Activated CD4-positive, alpha-beta T cell treated with anti-CD3 and anti-CD28 coated beads for 36 hours (primary cell): ENCODE measurements around the gene LMX1A. TPM values are rescaled to one million over a fixed set of nuclear protein-coding genes. Genes with fewer than 3 reads are reported as not detected.

ENCODE experiments used
- ATAC-seq: fragments of 200-7000 bp; cut with Tn5 transposase; one replicate; pipeline ENCODE4 v1.10.0; 2021; ENCODE audit warnings: mild to moderate bottlenecking, moderate library complexity
- CTCF ChIA-PET: fragments of 350-600 bp; sonication (Branson Sonifier 250); formaldehyde crosslinking; loops from one replicate; lab custom pipeline; 2021; ENCODE audit warnings: antibody characterized with exemption; lab: Charles Lee
- POLR2A ChIA-PET: fragments of 350-600 bp; sonication (Branson Sonifier 250); formaldehyde crosslinking; loops from one replicate; lab custom pipeline; 2021; ENCODE audit warnings: antibody characterized with exemption, inconsistent platforms; lab: Charles Lee
- DNase-seq: peaks from one replicate; pipeline ENCODE4 v3.0.0-alpha.2; 2020
- H3K27ac Mint-ChIP-seq: one replicate; pipeline ENCODE4 v1.8.0; 2021; ENCODE audit warnings: mixed read lengths
- H3K27me3 Mint-ChIP-seq: one replicate; pipeline ENCODE4 v1.8.0; 2021; ENCODE audit warnings: mixed read lengths
- H3K36me3 Mint-ChIP-seq: one replicate; pipeline ENCODE4 v1.8.0; 2021; ENCODE audit warnings: low read depth, mixed read lengths
- H3K4me1 Mint-ChIP-seq: one replicate; pipeline ENCODE4 v1.8.0; 2021; ENCODE audit warnings: mixed read lengths
- H3K4me3 Mint-ChIP-seq: one replicate; pipeline ENCODE4 v1.8.0; 2021; ENCODE audit warnings: mild to moderate bottlenecking, moderate library complexity, mixed read lengths
- H3K9me3 Mint-ChIP-seq: one replicate; pipeline ENCODE4 v1.8.0; 2021; ENCODE audit warnings: low read depth, mixed read lengths
- intact Hi-C, 2 experiments: fragments of 100-400 bp; cut with DNase I in 1 of 2; cut with micrococcal nuclease in 1 of 2; formaldehyde crosslinking; loops; one replicate each; pipeline versions ENCODE4 v1.14.2 to v1.15.1; 2022 to 2024; cut with DNase I, micrococcal nuclease
- total RNA-seq, 2 experiments: library from RNA; stranded (reverse); gene quantifications; one replicate each; pipeline ENCODE4 v1.2.3, GENCODE V29; 2021

LMX1A gene
- total RNA-seq, 2 experiments from 2014 or later, result not detected

DNA sequence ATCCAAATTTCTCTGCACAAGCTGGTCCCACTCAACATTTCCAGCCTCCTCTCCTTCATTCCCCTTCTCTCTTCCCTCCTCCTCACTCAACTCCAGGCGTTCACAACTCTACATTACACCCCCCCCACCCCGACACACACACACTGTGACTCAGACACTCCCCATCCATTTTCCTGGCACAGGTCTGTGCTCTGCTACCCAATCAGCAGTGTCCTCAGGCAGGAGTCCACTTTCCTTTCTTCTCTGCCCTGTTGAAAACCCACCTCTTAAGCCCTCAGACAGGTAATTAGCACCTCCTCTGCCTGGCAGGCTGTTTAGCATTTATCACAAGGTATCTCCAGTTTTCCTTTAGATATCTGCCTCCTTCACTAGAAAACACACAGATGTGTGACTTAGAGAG lies 8.8 kb upstream of the LMX1A start:
- POLR2A ChIA-PET, result no interaction called here
- intact Hi-C loops, result loop anchor here in 1 of 2 experiments (5.0 kb wide), 1 partner anchor 248 kb away; no protein-coding TSS in a partner anchor
- ATAC-seq (no peak), DNase-seq (no peak)
- Mint-ChIP-seq H3K4me1 (no peaks in the 10 kb centered on the region), H3K36me3 (no peaks in the 10 kb centered on the region), H3K4me3 (no peak overlapping the region), H3K9me3 (no peaks in the 10 kb centered on the region), H3K27me3 (peaks cover 58% of the 10 kb centered on the region), H3K27ac (no peak overlapping the region)
- CTCF ChIA-PET, result interaction anchor here (1.5 kb wide), 1 partner anchor 16 kb away, joined by 4 read pairs; no protein-coding TSS in a partner anchor

DNA sequence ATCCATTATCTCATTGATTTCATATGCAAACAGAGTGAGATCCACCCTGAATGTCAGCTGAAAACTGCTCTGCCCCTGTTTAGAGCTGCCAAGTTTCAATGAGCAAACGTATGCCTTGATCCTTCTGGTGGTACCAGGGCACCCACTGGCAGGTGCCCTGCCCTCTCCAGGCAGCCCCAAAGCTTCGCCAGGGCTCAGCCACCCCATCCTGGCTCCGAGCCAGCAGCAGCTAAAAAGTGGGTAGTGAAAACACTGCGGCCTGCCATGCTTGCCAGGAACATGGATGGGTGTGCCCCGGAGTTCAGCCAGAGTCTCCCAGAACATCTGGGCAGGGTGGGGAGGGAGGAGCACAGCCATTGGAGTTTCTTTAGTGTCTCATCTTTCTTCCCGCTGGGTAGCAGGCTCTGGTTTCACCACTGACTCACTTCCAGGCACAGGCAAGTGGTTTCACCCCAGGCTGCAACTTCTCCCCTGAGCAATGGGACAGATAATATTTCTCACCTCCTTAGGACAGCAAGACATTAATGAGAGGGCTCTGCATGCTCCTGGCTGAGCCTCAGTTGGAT lies 8.1 kb upstream of the LMX1A start:
- ChIA-PET CTCF (interaction anchor here (1.5 kb wide), 1 partner anchor 15 kb away, joined by 4 read pairs; no protein-coding TSS in a partner anchor), POLR2A (no interaction called here)
- no peak overlapping the region for H3K4me3 Mint-ChIP-seq
- H3K27ac Mint-ChIP-seq, result no peak overlapping the region
- DNase-seq (no peak), ATAC-seq (no peak)
- H3K9me3 Mint-ChIP-seq, result no peaks in the 10 kb centered on the region
- no peaks in the 10 kb centered on the region for H3K36me3 Mint-ChIP-seq
- no peaks in the 10 kb centered on the region for H3K4me1 Mint-ChIP-seq
- peaks cover 60% of the 10 kb centered on the region for H3K27me3 Mint-ChIP-seq
- intact Hi-C loops, result loop anchor here in 1 of 2 experiments (5.0 kb wide), 1 partner anchor 247 kb away; no protein-coding TSS in a partner anchor

DNA sequence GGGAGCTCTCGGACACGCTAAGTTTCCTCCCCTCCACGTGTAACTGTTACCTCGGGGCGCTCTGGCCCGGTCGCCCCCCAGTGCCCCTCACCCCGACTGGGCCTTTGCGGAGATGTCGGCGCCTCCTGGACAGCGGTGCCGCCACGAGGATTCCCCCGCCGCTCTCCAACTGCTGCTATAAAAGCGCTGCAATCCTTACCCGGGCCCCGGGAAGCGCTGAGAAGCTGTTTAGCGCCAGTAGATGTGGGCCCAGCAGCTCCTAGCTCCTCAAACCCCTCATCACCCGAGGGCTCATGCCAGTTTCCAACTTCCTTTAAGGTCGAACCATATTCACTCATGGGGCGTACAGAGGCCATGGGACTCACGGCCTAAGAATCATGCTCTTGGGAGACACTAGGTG lies 361 bp upstream of the LMX1A start:
- CTCF ChIA-PET, result interaction anchor here (7.4 kb wide), 1 partner anchor 11 kb away, joined by 56 read pairs; no protein-coding TSS in a partner anchor
- Mint-ChIP-seq H3K27ac (no peak overlapping the region), H3K27me3 (peaks cover 66% of the 10 kb centered on the region), H3K4me1 (peaks cover 12% of the 10 kb centered on the region), H3K9me3 (no peaks in the 10 kb centered on the region), H3K36me3 (no peaks in the 10 kb centered on the region), H3K4me3 (no peak overlapping the region)
- POLR2A ChIA-PET, result no interaction called here
- intact Hi-C loops, result loop anchor here in 1 of 2 experiments (10.0 kb wide), 1 partner anchor 122 kb away; no protein-coding TSS in a partner anchor
- ATAC-seq (no peak), DNase-seq (no peak)

DNA sequence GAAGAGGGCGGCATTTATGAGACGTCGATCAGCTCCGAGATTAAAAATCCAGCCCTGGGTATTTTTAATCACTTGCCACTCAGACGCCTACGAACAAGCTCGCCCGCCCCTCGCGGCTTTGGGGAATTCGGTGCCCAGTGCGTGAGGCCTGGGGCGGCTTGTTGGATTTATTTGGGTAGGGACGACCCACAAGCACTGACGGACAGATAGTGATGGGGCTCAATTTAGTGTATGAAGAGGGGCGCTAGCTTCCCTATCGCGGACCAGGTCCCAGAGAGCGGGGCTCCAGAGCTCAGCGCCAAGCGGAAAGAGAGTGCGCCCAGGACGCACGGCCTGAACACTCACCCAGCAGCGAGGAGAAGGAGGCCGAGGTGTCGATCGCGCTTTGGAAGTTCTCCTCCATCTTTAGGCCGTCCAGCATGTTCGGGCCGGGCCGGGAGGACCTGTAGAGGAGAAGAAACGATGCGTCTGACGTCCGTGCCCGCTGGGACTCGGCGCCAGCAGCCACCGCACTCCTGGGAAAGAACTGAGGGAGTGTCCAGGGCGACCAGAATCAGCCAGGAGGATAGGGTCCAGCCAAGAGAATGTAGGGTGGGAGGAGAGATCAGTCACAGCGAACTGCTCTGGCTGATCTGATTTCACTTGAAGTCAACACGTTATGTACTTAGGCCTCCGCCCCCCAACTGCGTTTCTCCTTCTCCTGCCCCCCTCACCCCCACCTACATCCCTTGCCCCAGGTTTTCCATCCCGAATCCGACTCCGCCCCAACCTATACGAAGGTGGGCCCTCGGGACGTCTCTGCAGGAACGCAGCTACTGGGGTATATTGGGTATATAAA lies 1.2 kb downstream of the LMX1A start:
- H3K4me1 Mint-ChIP-seq, result peaks cover 12% of the 10 kb centered on the region
- intact Hi-C loops, result loop anchor here in 1 of 2 experiments (10.0 kb wide), 1 partner anchor 121 kb away; no protein-coding TSS in a partner anchor
- POLR2A ChIA-PET, result no interaction called here
- no peak overlapping the region for H3K27ac Mint-ChIP-seq
- H3K27me3 Mint-ChIP-seq, result peaks cover 65% of the 10 kb centered on the region
- ATAC-seq (no peak), DNase-seq (no peak)
- H3K4me3 Mint-ChIP-seq, result no peak overlapping the region
- CTCF ChIA-PET, result interaction anchor here (0.6 to 7.4 kb wide), 3 partner anchors 13 to 112 kb away, joined by 3 to 56 read pairs (median 3); no protein-coding TSS in a partner anchor
- H3K36me3 Mint-ChIP-seq, result no peaks in the 10 kb centered on the region
- H3K9me3 Mint-ChIP-seq, result no peaks in the 10 kb centered on the region

DNA sequence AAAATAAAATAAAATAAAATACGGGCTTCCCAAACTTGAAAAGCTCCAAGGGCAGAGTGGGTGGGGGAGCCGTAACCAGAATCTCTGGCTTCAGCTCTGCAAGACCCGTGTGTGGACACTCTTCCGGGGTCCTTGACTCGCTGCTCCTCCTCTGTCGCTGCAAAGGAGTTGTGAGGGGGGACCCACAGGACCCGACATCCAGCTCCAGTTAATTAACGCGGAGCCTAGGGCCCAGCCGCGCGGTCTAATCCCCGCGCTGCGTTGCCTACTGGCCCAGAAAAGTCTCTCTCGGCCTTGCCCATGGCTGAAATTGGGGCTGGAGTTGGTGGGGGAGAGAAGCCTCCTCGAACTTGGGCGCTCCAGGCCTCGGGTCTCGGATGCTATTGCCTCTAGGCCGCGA lies 1.8 kb downstream of the LMX1A start:
- Mint-ChIP-seq H3K36me3 (no peaks in the 10 kb centered on the region), H3K4me3 (no peak overlapping the region), H3K27ac (no peak overlapping the region), H3K9me3 (no peaks in the 10 kb centered on the region), H3K4me1 (peaks cover 12% of the 10 kb centered on the region), H3K27me3 (peaks cover 63% of the 10 kb centered on the region)
- ATAC-seq, result no peak
- DNase-seq, result no peak
- POLR2A ChIA-PET, result no interaction called here
- CTCF ChIA-PET, result interaction anchor here (0.7 to 7.4 kb wide), 3 partner anchors 12 to 1513 kb away, joined by 3 to 56 read pairs (median 3); no protein-coding TSS in a partner anchor
- intact Hi-C loops, result loop anchor here (5.0 to 10.0 kb wide), 2 partner anchors 117 to 120 kb away; no protein-coding TSS in a partner anchor

DNA sequence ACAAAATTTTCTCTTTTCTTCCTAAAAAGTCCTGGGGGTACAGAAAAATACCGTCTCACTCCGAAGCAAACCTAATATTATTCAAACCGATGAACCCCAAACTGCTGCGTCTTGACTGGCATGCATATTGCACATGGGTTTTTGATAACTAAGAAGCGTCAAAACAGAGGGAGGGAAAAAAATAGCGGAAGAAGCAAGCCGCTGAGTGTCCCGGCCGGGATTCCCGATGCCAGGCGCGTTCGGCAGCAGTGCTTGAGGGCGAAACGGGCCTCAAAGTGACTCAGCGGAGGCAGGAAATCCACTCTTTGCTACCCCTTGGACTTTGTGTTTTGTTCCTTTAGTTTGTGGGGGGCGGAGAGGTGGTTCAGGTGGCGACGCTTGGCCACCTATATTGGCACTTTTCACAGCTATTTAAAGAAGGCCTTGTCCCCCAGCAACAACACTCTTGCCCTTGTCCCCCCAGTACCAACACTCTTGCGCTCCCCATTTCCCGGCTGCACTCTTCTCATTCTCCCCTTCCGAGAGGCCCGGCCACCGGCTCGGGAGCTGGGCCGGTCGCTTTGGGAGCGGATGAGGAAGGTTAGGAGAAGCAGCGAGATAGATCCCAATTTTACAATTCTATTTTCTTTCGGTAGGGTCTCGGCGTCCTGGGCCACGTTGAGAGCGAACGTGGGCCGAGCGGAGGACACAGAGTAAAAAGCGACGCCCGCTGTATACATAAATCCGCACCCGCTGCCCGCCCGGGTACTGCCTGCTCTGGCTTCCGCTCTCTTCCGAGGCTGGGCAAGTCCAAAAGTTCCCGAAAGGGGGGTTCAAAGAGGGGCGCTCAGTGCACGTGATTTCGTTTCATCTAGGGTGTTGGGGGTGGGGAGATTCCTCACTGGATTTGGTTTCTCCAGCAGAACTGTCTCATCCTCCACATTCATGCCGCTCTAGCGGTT lies 2.5 kb downstream of the LMX1A start:
- peaks cover 66% of the 10 kb centered on the region for H3K27me3 Mint-ChIP-seq
- peaks cover 12% of the 10 kb centered on the region for H3K4me1 Mint-ChIP-seq
- no peak for ATAC-seq
- POLR2A ChIA-PET, result no interaction called here
- no peak overlapping the region for H3K27ac Mint-ChIP-seq
- intact Hi-C loops, result loop anchor here (5.0 to 10.0 kb wide), 2 partner anchors 117 to 119 kb away; no protein-coding TSS in a partner anchor
- no peaks in the 10 kb centered on the region for H3K36me3 Mint-ChIP-seq
- no peaks in the 10 kb centered on the region for H3K9me3 Mint-ChIP-seq
- CTCF ChIA-PET, result interaction anchor here (0.7 to 7.4 kb wide), 3 partner anchors 12 to 1514 kb away, joined by 3 to 56 read pairs (median 3); no protein-coding TSS in a partner anchor
- no peak overlapping the region for H3K4me3 Mint-ChIP-seq
- no peak for DNase-seq

DNA sequence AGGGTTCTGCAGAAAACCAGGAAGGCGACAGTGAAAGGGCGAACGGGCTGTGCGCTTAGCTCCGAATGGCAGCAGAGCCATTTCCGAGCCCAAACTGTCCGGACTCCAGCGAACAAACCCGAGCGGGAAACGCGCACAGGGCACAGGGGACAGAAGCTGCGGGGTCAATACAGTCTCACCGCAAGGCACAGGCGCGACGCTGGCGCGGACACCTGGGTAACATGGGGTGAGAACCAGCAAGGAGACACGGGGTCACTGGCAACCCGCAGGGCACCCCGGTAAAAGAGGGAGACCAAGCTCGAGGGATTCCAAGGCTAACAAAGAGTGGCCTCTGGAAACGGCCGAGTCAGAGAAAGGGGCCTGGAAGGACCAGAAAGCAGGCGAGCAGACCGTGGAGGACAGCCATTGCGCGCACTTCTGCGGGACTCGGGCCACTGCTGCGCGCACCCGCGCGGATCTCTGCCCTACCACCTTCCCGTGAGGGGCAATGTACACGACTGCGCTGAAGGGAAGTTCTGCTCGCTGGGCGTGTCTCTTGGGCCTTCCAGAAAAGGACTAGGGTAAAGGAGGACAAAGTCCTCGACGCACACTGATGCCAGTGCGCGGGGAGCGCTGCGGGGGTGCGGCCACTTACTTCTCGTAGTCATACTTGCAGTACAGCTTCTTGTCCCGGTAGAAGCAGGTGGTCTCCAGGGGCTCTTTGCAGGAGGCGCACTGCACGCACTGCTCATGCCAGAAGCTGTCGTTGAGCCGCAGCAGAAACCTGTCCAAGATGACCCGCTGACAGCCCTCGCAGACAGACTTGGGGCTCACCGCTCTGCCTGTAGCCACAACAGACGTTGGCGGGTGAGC lies 3.8 kb downstream of the LMX1A start:
- no peaks in the 10 kb centered on the region for H3K36me3 Mint-ChIP-seq
- peaks cover 12% of the 10 kb centered on the region for H3K4me1 Mint-ChIP-seq
- H3K27ac Mint-ChIP-seq, result no peak overlapping the region
- ChIA-PET CTCF (interaction anchor here (0.6 to 7.4 kb wide), 2 partner anchors 15 to 805 kb away, joined by 3 to 56 read pairs; no protein-coding TSS in a partner anchor), POLR2A (no interaction called here)
- DNase-seq, result no peak
- no peaks in the 10 kb centered on the region for H3K9me3 Mint-ChIP-seq
- ATAC-seq, result no peak
- intact Hi-C loops, result loop anchor here (5.0 to 10.0 kb wide), 2 partner anchors 115 to 118 kb away; no protein-coding TSS in a partner anchor
- H3K4me3 Mint-ChIP-seq, result no peak overlapping the region
- peaks cover 69% of the 10 kb centered on the region for H3K27me3 Mint-ChIP-seq

DNA sequence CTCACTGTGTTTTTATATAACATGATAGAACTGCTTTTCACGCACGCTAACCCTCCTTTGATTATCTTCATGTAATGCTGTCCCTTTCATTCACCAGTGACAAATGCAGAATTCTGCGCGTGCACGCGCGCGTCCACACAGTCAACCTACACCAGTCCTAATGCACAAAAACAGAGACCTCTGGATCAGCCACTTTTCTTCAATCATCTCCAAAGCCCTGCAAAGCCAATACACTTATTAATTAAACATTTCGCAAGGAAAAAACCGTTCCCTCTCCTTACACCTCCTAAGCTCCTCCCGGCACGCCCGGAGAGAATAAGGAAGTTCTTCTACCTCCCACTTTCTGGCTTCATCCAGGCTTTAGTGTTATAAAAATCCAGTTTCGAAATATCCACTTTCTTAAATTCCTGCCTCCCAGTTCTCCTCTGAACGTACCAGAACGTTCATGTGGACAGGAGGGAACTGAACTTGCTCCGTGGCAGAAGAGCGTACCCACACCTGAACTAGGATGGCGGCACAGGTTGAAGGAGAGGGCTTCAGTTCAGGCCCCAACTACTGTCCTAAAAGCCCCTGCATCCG lies 4.6 kb downstream of the LMX1A start:
- intact Hi-C loops, result loop anchor here (5.0 to 10.0 kb wide), 2 partner anchors 115 to 117 kb away; no protein-coding TSS in a partner anchor
- Mint-ChIP-seq H3K27ac (no peak overlapping the region), H3K9me3 (no peaks in the 10 kb centered on the region), H3K36me3 (no peaks in the 10 kb centered on the region), H3K27me3 (peaks cover 69% of the 10 kb centered on the region), H3K4me1 (peaks cover 12% of the 10 kb centered on the region), H3K4me3 (no peak overlapping the region)
- ATAC-seq, result no peak
- ChIA-PET CTCF (interaction anchor here (0.6 to 3.0 kb wide), 2 partner anchors 15 to 806 kb away, joined by 3 to 18 read pairs; no protein-coding TSS in a partner anchor), POLR2A (no interaction called here)
- no peak for DNase-seq

DNA sequence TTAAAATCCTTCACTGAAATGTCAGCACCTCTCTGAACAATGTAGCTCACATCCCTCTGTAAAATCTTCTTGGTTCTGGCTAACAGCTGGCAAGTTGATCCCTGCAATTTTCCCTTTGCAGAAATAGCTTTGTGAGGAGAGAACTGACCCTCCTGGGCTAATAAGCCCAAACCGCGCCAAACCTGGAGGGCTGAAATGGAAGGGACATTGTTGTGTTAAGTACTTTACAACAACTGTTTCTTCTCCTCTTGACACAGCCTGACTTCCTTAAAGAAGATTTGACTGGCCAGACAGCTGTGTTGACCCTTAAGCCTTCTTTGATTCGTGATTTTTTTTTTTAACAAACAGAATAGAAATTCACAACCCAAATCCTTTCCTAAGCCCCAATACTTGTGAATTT lies 5.7 kb downstream of the LMX1A start:
- Mint-ChIP-seq H3K27ac (no peak overlapping the region), H3K9me3 (no peaks in the 10 kb centered on the region), H3K27me3 (peaks cover 75% of the 10 kb centered on the region), H3K36me3 (no peaks in the 10 kb centered on the region), H3K4me1 (peaks cover 12% of the 10 kb centered on the region), H3K4me3 (no peak overlapping the region)
- no peak for DNase-seq
- no peak for ATAC-seq
- ChIA-PET CTCF (interaction anchor here (1.7 to 3.0 kb wide), 2 partner anchors 10 to 17 kb away, joined by 3 to 18 read pairs; no protein-coding TSS in a partner anchor), POLR2A (no interaction called here)
- intact Hi-C loops, result loop anchor here (5.0 to 10.0 kb wide), 2 partner anchors 114 to 116 kb away; no protein-coding TSS in a partner anchor
